Bone marrow (tissue), 2 donors: Measurements from ENCODE around the gene MDN1.
"Not testable (repeated sequence)": the region's sequence is repeated elsewhere in the genome, so short reads cannot be mapped to it uniquely, and the experiment has no call there.

Source experiments
- DNase-seq, 2 donors: peaks; one replicate each; lab custom pipeline; 2025; lab: John Stamatoyannopoulos, UW

The MDN1 gene

GRCh38 chr6:89775150-89775549 lies 44.4 kb downstream of the MDN1 start:
- DNase-seq: no peak

- no peak for DNase-seq
These were observed 50.0 kb downstream of the MDN1 start for GRCh38 chr6:89769572-89769971.

- DNase-seq: no peak
These were observed 51.3 kb downstream of the MDN1 start for GRCh38 chr6:89768324-89768723.

DNA sequence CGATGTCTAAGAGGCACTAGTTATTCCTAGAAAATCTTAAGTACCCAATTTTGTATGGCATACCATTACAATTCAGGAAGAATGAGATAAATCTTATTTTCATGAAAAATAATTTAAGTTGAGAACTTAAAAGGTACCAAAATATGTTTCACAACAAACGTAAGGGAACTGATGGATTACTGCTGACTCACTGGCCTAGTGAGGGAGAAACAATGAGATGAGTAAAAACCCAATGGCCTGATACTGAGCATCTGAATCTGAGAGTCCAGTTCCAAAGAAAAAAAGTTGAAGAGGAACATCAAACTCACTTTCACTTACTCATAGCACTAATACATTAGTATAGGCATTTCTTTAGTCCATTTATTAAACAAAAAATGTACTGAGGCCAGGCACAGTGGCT lies 56.0 kb downstream of the MDN1 start:
- no peak for DNase-seq

- no peak for DNase-seq
These were observed 60.8 kb downstream of the MDN1 start for GRCh38 chr6:89758830-89759229.

GRCh38 chr6:89750338-89750737 lies 69.3 kb downstream of the MDN1 start:
- DNase-seq: no peak

GRCh38 chr6:89749918-89750317 lies 69.7 kb downstream of the MDN1 start:
- no peak for DNase-seq

DNA sequence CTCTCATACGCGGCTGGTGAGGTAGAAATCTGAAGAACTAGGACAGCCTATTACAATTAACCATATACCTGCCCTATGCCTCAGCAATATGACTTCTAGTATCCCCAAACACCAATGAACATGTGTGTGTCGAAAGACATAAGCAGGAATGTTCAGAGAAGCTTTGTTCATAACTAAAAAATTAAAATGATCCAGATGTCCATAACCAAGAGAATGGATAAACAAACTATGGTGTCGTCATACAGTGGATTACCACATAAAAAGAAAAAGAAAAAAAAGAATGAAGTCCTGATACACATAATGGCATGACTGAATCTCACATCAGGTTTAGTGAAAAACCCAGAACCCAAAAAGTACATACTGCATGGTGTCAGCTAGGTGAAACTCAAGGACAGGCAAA lies 73.9 kb downstream of the MDN1 start:
- no peak for DNase-seq

GRCh38 chr6:89745096-89745495 lies 74.5 kb downstream of the MDN1 start:
- DNase-seq: no peak

DNA sequence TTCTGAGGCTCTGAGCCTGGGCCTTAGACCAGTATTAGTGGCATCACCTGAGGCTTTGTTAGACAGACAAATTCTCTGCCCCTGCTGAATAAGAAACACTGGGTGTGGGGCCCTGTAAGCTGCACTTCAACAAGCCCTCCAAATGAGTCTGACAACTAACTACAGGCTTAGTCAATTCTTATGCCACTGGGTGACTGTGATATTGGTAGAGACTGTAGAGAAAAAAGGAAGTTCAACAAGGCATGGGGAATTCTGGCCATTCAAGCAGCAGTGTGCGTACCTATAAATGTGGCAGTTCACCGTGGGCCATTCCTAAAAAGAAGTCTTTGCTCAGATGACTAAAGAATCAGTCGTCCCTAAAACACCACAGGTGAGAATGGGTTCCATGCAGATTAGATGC lies 82.7 kb downstream of the MDN1 start:
- DNase-seq: no peak

DNA sequence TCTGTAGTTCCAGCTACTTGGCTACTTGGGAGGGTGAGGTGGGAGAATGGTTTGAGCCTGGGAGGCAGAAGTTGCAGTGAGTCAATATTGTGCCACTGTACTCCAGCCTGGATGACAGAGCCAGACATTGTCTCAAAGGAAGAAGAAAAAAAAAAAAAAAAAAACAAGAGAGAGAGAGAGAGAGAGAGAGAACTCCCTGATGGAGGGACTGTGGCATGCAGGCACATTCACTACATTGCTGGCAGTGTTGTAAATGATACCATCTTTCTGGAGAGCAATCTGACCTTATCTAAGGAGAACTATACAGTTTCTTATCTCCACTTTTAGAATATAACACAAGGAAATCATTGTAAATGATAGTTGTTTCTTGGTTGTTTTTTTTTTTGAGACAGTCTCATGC lies 85.1 kb downstream of the MDN1 start:
- DNase-seq: no peak

DNA sequence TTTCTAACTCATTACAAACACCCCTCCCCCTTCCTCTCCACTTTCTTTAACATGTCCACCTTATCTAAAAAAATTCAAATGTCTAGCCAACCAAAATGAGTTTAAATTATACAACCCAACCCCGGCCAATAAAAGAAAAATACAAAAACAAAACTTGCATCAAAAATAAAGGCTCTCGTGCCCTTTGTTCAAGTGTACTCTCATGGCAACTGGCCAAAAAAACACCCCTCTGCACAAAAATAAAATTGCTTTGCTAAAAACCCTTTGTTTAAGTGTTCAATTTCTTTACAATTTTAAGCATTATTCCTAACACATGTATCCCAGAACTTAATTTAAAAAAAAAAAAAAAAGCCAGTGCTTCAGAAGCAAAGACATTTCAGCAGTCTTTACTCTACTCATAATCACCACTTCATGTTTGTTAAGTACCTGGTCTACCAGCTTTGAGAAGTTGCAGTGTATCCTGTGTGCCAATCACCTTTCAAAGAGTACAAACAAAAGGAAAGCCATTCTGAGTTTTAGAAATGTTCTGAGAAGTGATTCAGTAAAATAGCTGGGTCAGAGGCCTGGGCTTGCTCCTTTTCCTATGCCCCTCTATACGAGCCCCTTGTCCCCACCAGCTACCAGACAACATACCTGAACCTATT lies 87.5 kb downstream of the MDN1 start:
- no peak for DNase-seq

- DNase-seq: not testable (repeated sequence)
These were observed 88.3 kb downstream of the MDN1 start for GRCh38 chr6:89731262-89731661.

- no peak for DNase-seq
These were observed 89.8 kb downstream of the MDN1 start for GRCh38 chr6:89729818-89730217.

GRCh38 chr6:89727501-89727900 lies 92.1 kb downstream of the MDN1 start:
- DNase-seq: no peak

DNA sequence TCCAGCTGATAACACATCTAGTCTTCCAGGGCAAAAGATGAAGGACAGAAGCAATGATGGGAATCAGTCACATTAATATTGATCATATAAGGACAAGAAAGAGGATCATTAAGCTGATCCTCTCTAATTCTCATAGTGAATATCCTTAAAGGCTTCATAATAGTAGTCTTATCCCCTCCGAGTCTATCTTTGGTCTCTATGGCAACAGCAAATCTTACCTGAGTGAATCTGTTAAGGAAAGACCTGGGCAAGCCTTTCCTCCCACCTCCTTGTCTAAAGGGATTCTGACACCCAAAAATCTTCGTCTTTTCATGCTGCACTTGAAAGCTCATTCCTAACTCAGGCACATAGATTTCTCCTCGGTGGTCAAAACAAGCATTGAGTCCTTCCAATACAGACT lies 94.6 kb downstream of the MDN1 start:
- DNase-seq: no peak

GRCh38 chr6:89723046-89723445 lies 96.5 kb downstream of the MDN1 start:
- no peak for DNase-seq

- DNase-seq: no peak
These were observed 103.1 kb downstream of the MDN1 start for GRCh38 chr6:89716532-89716931.

DNA sequence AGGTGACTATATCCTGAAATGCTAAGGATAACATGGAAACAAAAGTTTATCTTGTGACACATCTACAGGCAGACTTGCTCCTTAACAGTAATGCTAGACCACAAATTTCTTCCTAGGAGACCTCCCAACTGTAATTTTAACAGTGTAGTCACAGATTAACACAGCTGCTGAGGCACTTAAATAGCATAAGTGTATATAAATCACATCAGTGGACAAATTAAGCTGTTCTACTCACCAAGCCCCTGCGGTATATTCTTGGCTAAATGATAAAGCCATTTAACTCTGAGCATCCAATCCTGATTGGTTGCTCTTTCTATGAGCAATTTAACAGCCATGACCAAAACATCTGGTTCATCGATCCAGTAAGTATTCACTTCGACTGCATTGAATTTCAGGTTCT lies 107.8 kb downstream of the MDN1 start:
- DNase-seq: no peak

GRCh38 chr6:89708316-89708715 lies 111.3 kb downstream of the MDN1 start:
- DNase-seq: no peak

DNA sequence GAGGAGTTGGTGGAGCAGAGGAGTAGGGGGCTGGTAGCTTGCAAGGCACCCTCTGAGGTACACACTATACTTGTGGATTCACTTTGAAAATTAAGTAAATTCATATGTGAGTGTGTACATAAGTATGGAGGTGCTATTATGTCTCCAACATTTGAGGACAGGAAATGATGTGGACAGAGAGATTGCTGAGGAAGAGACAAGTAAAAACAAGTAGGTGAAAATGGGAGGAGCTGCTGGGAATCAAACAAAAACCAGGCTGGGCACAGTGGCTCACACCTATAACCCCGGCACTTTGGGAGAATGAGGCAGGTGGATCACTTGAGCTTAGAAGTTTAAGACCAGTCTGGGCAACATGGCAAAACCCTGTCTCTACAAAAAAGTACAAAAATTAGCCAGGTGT lies 111.8 kb downstream of the MDN1 start:
- no peak for DNase-seq

- DNase-seq: no peak
These were observed 113.5 kb downstream of the MDN1 start for GRCh38 chr6:89706121-89706520.

DNA sequence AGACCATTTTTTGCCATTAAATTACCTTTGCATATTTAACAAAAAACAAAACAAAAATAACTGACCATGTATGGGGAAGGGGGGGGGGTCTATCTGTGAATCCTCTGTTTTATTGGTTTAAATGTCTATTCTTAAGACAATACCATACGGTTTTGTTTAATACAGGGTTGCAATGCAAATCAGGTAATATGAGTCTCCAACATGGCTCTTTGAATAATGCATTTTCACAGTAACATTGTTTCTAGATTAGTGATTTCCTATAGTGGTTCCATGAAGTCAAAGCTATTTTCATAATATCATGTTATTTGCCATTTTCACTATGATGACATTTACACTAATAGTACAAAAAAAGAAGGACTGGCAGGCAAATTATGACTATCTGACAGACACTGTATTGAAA lies 116.3 kb downstream of the MDN1 start:
- DNase-seq: no peak

DNA sequence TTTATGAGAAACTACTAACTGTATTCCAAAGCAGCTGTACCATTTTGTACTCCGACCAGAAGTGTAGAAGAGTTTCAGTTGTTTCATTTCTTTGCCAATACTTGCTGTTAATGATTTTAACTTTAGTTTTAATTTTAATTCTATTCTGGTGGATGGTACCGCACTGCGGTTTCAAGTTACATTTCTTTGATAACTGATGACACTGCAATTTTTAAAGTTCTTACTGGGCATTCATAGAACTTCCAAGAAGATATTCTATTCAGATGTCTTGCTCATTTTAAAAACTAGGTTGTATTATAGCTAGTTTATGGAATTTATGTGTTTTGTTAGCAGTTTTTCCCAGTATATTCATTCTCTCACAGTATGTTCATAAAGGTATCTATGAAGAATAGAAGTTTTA lies 117.2 kb downstream of the MDN1 start:
- no peak for DNase-seq

- DNase-seq: no peak
These were observed 123.9 kb downstream of the MDN1 start for GRCh38 chr6:89695667-89696066.
